ENCODE measurements around the gene SLC52A3. TPM values are rescaled to one million over a fixed set of nuclear protein-coding genes. Genes with fewer than 3 reads are reported as not detected.
"Not testable (repeated sequence)": the region's sequence is repeated elsewhere in the genome, so short reads cannot be mapped to it uniquely, and the experiment has no call there.

Gene SLC52A3
- total RNA-seq, 1 donor from 2014 or later = 0.25 TPM

- peaks cover 39% of the 10 kb centered on the region for H3K9me3 Mint-ChIP-seq
- H3K27ac Mint-ChIP-seq = no peak overlapping the region
- H3K27me3 Mint-ChIP-seq (ENCODE audit: low read depth) = peaks cover 3% of the 10 kb centered on the region
- H3K36me3 Mint-ChIP-seq = no peaks in the 10 kb centered on the region
- H3K4me3 Mint-ChIP-seq = no peak overlapping the region
- no peak for TF ChIP-seq CTCF (IDR thresholded peaks at IDR 0.05; ENCODE audit: unreplicated experiment)
- no peaks in the 10 kb centered on the region for H3K4me1 Mint-ChIP-seq
- DNase-seq (ENCODE audit: low spot score in 2 of 2, unreplicated experiment in 2 of 2) = no peak
Measured at GRCh38 chr20:805713-806112, 37.4 kb upstream of the SLC52A3 start.

- Mint-ChIP-seq H3K4me1 (no peaks in the 10 kb centered on the region), H3K9me3 (peaks cover 41% of the 10 kb centered on the region), H3K36me3 (no peaks in the 10 kb centered on the region), H3K27me3 (ENCODE audit: low read depth) (peaks cover 3% of the 10 kb centered on the region), H3K27ac (no peak overlapping the region), H3K4me3 (no peak overlapping the region)
- no peak for DNase-seq (ENCODE audit: low spot score in 2 of 2, unreplicated experiment in 2 of 2)
- no peak for TF ChIP-seq CTCF (IDR thresholded peaks at IDR 0.05; ENCODE audit: unreplicated experiment)
Measured at GRCh38 chr20:801678-802077, 33.4 kb upstream of the SLC52A3 start.

GRCh38 chr20:800026-800425 lies 31.7 kb upstream of the SLC52A3 start:
- not testable (repeated sequence) for H3K36me3 Mint-ChIP-seq; DNase-seq (ENCODE audit: low spot score in 2 of 2, unreplicated experiment in 2 of 2); H3K27me3 Mint-ChIP-seq (ENCODE audit: low read depth); H3K4me3 Mint-ChIP-seq; H3K27ac Mint-ChIP-seq; H3K4me1 Mint-ChIP-seq
- H3K9me3 Mint-ChIP-seq = peaks cover 45% of the 10 kb centered on the region

- H3K9me3 Mint-ChIP-seq = peaks cover 45% of the 10 kb centered on the region
- not testable (repeated sequence) for H3K4me3 Mint-ChIP-seq, H3K36me3 Mint-ChIP-seq
Measured at GRCh38 chr20:798746-799145, 30.4 kb upstream of the SLC52A3 start.

GRCh38 chr20:796921-797320 lies 28.6 kb upstream of the SLC52A3 start:
- Mint-ChIP-seq H3K4me3 (no peak overlapping the region), H3K4me1 (no peaks in the 10 kb centered on the region), H3K36me3 (no peaks in the 10 kb centered on the region), H3K9me3 (peaks cover 46% of the 10 kb centered on the region), H3K27ac (no peak overlapping the region), H3K27me3 (ENCODE audit: low read depth) (peaks cover 3% of the 10 kb centered on the region)
- TF ChIP-seq CTCF (IDR thresholded peaks at IDR 0.05; ENCODE audit: unreplicated experiment) = no peak
- no peak for DNase-seq (ENCODE audit: low spot score in 2 of 2, unreplicated experiment in 2 of 2)

More at GRCh38 chr20:798746-799145, 30.4 kb upstream of the SLC52A3 start:
- not testable (repeated sequence) for H3K27ac Mint-ChIP-seq; H3K4me1 Mint-ChIP-seq; DNase-seq (ENCODE audit: low spot score in 2 of 2, unreplicated experiment in 2 of 2); H3K27me3 Mint-ChIP-seq (ENCODE audit: low read depth)

- no peak for TF ChIP-seq CTCF (IDR thresholded peaks at IDR 0.05; ENCODE audit: unreplicated experiment)
- DNase-seq (ENCODE audit: low spot score in 2 of 2, unreplicated experiment in 2 of 2) = no peak
Measured at GRCh38 chr20:792248-792647, 23.9 kb upstream of the SLC52A3 start.

GRCh38 chr20:791056-791455 lies 22.8 kb upstream of the SLC52A3 start:
- DNase-seq (ENCODE audit: low spot score in 2 of 2, unreplicated experiment in 2 of 2) = no peak
- no peak overlapping the region for H3K4me3 Mint-ChIP-seq
- H3K4me1 Mint-ChIP-seq = peaks cover 3% of the 10 kb centered on the region
- no peak overlapping the region for H3K27ac Mint-ChIP-seq
- no peaks in the 10 kb centered on the region for H3K36me3 Mint-ChIP-seq
- peaks cover 44% of the 10 kb centered on the region for H3K9me3 Mint-ChIP-seq
- no peaks in the 10 kb centered on the region for H3K27me3 Mint-ChIP-seq (ENCODE audit: low read depth)
- TF ChIP-seq CTCF (IDR thresholded peaks at IDR 0.05; ENCODE audit: unreplicated experiment) = no peak

More at GRCh38 chr20:792248-792647, 23.9 kb upstream of the SLC52A3 start:
- Mint-ChIP-seq H3K4me1 (peaks cover 3% of the 10 kb centered on the region), H3K9me3 (peaks cover 37% of the 10 kb centered on the region), H3K4me3 (no peak overlapping the region), H3K36me3 (no peaks in the 10 kb centered on the region), H3K27me3 (ENCODE audit: low read depth) (peaks cover 1% of the 10 kb centered on the region), H3K27ac (no peak overlapping the region)

Data from mesothelial cell of epicardium (in vitro differentiated cells).